ENCODE data around the gene FNDC3B.

Gene FNDC3B

GRCh38 chr3:172174513-172175253 lies 135.3 kb downstream of the FNDC3B start:
- DNase-seq, result no peak

- DNase-seq, result no peak
Measured at GRCh38 chr3:172175254-172175599, 135.8 kb downstream of the FNDC3B start.

- DNase-seq, result no peak
Measured at GRCh38 chr3:172176061-172176770, 136.8 kb downstream of the FNDC3B start.

GRCh38 chr3:172177046-172177445 lies 137.7 kb downstream of the FNDC3B start:
- DNase-seq, result no peak

- DNase-seq, result no peak
Measured at GRCh38 chr3:172177803-172178316, 138.5 kb downstream of the FNDC3B start.

GRCh38 chr3:172179680-172180399 lies 140.5 kb downstream of the FNDC3B start:
- DNase-seq, result no peak

GRCh38 chr3:172180473-172180872 lies 141.1 kb downstream of the FNDC3B start:
- no peak for DNase-seq

- DNase-seq, result no peak
Measured at GRCh38 chr3:172181932-172182586, 142.7 kb downstream of the FNDC3B start.

GRCh38 chr3:172182797-172183196 lies 143.4 kb downstream of the FNDC3B start:
- DNase-seq, result no peak

GRCh38 chr3:172184106-172184822 lies 144.9 kb downstream of the FNDC3B start:
- DNase-seq, result no peak

- DNase-seq, result no peak
Measured at GRCh38 chr3:172185907-172186306, 146.5 kb downstream of the FNDC3B start.

- DNase-seq, result no peak
Measured at GRCh38 chr3:172186607-172187006, 147.2 kb downstream of the FNDC3B start.

- no peak for DNase-seq
Measured at GRCh38 chr3:172187511-172187910, 148.1 kb downstream of the FNDC3B start.

- DNase-seq, result no peak
Measured at GRCh38 chr3:172188511-172188910, 149.1 kb downstream of the FNDC3B start.

- DNase-seq, result no peak
Measured at GRCh38 chr3:172189213-172189612, 149.8 kb downstream of the FNDC3B start.

- DNase-seq, result no peak
Measured at GRCh38 chr3:172189987-172190603, 150.7 kb downstream of the FNDC3B start.

GRCh38 chr3:172190980-172191379 lies 151.6 kb downstream of the FNDC3B start:
- DNase-seq, result no peak

GRCh38 chr3:172191629-172192028 lies 152.3 kb downstream of the FNDC3B start:
- no peak for DNase-seq

GRCh38 chr3:172192830-172193415 lies 153.5 kb downstream of the FNDC3B start:
- no peak for DNase-seq

GRCh38 chr3:172193436-172193835 lies 154.1 kb downstream of the FNDC3B start:
- DNase-seq, result no peak

GRCh38 chr3:172194702-172195406 lies 155.5 kb downstream of the FNDC3B start:
- DNase-seq, result no peak

Measured in NCI-H1048 (cell line).